K562 (cell line): ENCODE measurements around the gene RBM17. TPM values are rescaled to one million over a fixed set of nuclear protein-coding genes. Genes with fewer than 3 reads are reported as not detected.
A peak's percentile ranks its signal among the peaks of the same experiment; 100 is the strongest.

Source experiments
- BHLHE40 ChIP-seq: IDR thresholded peaks from 2 replicates; pipeline ENCODE4 v1.6.1; 2011; ENCODE audit warnings: low read length, improper control_type of control experiment
- E2F4 ChIP-seq: sonication (generic); formaldehyde crosslinking; IDR thresholded peaks from 2 replicates; pipeline ENCODE4 v1.8.0; 2022; ENCODE audit warnings: mild to moderate bottlenecking, low read depth, missing genetic modification reagents
- HCFC1 ChIP-seq: IDR thresholded peaks from 2 replicates; pipeline ENCODE4 v1.6.1; 2012; ENCODE audit warnings: low read depth, low read length, improper control_type of control experiment
- HDAC8 ChIP-seq: fragments of 450-650 bp; IDR thresholded peaks from 2 replicates; pipeline ENCODE4 v1.6.1; 2016; ENCODE audit warnings: mild to moderate bottlenecking, missing genetic modification characterization, moderate library complexity, missing compliant biosample characterization
- MYBL2 ChIP-seq, 2 experiments: fragments of 450-650 bp in 1 of 2; sonication (generic) in 1 of 2; formaldehyde crosslinking in 1 of 2; IDR thresholded peaks; 2 replicates each; pipeline versions ENCODE4 v1.6.1 to v1.8.1; 2017 to 2022; ENCODE audit warnings: borderline replicate concordance in 1 of 2, inconsistent platforms in 1 of 2, low read depth in 1 of 2, mild to moderate bottlenecking in 1 of 2, missing genetic modification reagents in 1 of 2, moderate library complexity in 1 of 2
- NEUROD1 ChIP-seq: fragments of 150-350 bp; IDR thresholded peaks from 2 replicates; pipeline ENCODE4 v1.6.1; 2014; ENCODE audit warnings: borderline replicate concordance, low read length, low read depth; ENCODE audit not compliant: partially characterized antibody
- PATZ1 ChIP-seq: fragments of 250-450 bp; sonication (Bioruptor Pico); IDR thresholded peaks from 2 replicates; pipeline ENCODE4 v1.5.0; 2020; ENCODE audit warnings: mild to moderate bottlenecking, borderline replicate concordance
- RAD21 ChIP-seq, 2 experiments: fragments of 250-450 bp in 1 of 2; fragments of 450-650 bp in 1 of 2; sonication (Bioruptor Pico) in 1 of 2; formaldehyde crosslinking in 1 of 2; IDR thresholded peaks in 1 of 2; conservative IDR thresholded peaks in 1 of 2; 2 replicates each; pipeline versions ENCODE4 v1.4.0 to v1.8.0; 2020 to 2022; ENCODE audit warnings: mild to moderate bottlenecking in 2 of 2, moderate library complexity in 1 of 2
- RFX5 ChIP-seq: IDR thresholded peaks from 2 replicates; pipeline ENCODE4 v1.6.1; 2011; ENCODE audit warnings: low read depth, mild to moderate bottlenecking, improper control_type of control experiment, low read length
- ZC3H4 ChIP-seq: sonication (generic); formaldehyde crosslinking; IDR thresholded peaks from 2 replicates; pipeline ENCODE4 v1.9.0; 2021; ENCODE audit warnings: missing genetic modification reagents, borderline replicate concordance
- ZFP1 ChIP-seq: fragments of 450-650 bp; formaldehyde crosslinking; IDR thresholded peaks from 2 replicates; pipeline ENCODE4 v1.4.0; 2020; ENCODE audit warnings: mild to moderate bottlenecking, mixed read lengths
- ZKSCAN1 ChIP-seq: fragments of 150-350 bp; IDR thresholded peaks from 2 replicates; pipeline ENCODE4 v1.6.1; 2016; ENCODE audit warnings: low read depth, low read length
- ZNF165 ChIP-seq: fragments of 250-450 bp; sonication (Bioruptor Pico); IDR thresholded peaks from 2 replicates; pipeline ENCODE4 v1.4.0; 2020; ENCODE audit warnings: borderline replicate concordance
- ZNF217 ChIP-seq: sonication (generic); formaldehyde crosslinking; IDR thresholded peaks from 2 replicates; pipeline ENCODE4 v1.8.0; 2022; ENCODE audit warnings: mild to moderate bottlenecking, missing genetic modification reagents
- ZNF589 ChIP-seq: fragments of 200-800 bp; sonication (Bioruptor generic); IDR thresholded peaks from 2 replicates; pipeline ENCODE4 v1.6.1; 2016; ENCODE audit warnings: low read depth, missing genetic modification characterization, missing compliant biosample characterization
- ZNF644 ChIP-seq: fragments of 200-800 bp; sonication (Bioruptor generic); IDR thresholded peaks from 2 replicates; pipeline ENCODE4 v1.6.1; 2016; ENCODE audit warnings: low read depth, missing genetic modification characterization, missing compliant biosample characterization
- ZNF75A ChIP-seq: fragments of 450-650 bp; formaldehyde crosslinking; IDR thresholded peaks from 2 replicates; pipeline ENCODE4 v1.4.0; 2020; ENCODE audit warnings: mild to moderate bottlenecking
- ZNF785 ChIP-seq: fragments of 250-450 bp; sonication (Bioruptor Pico); IDR thresholded peaks from 2 replicates; pipeline ENCODE4 v1.4.0; 2020; ENCODE audit warnings: mild to moderate bottlenecking
- polyA plus RNA-seq, 8 experiments: library from polyadenylated mRNA; depleted of rRNA in 4 of 8; stranded (reverse) in 5 of 8; unstranded in 3 of 8; fragments of >200 nt; fragmentation: Nextera tagmentation in 2 of 8; fragmentation: Illumina TruSeq in 1 of 8; extraction: Ambion mirVana in 2 of 8; extraction: Trizol in 1 of 8; gene quantifications; 2 replicates each; pipeline versions ENCODE4 v1.2.1 to v1.2.3, GENCODE V29; 2011 to 2014; ENCODE audit warnings: inconsistent platforms in 1 of 8, missing spikeins in 1 of 8
- total RNA-seq, 7 experiments: library from RNA; depleted of rRNA in 6 of 7; stranded (reverse); fragments of >200 nt in 6 of 7; fragmentation: Illumina TruSeq in 2 of 7; extraction: Trizol in 2 of 7; gene quantifications; 2 replicates each; pipeline versions ENCODE4 v1.2.1 to v1.2.3, GENCODE V29; 2011 to 2021; ENCODE audit warnings: low replicate concordance in 1 of 7
- TF ChIP-seq, protein P1 (sequence below): sonication (generic); formaldehyde crosslinking; IDR thresholded peaks from 2 replicates; pipeline ENCODE4 v1.5.0; 2020; ENCODE audit warnings: missing genetic modification reagents
- TF ChIP-seq, protein P2 (sequence below): IDR thresholded peaks from 2 replicates; pipeline ENCODE4 v1.6.1; 2012; ENCODE audit warnings: low read depth, low read length, improper control_type of control experiment, borderline replicate concordance

RBM17 gene
- total and polyA plus RNA-seq, 9 of the 15 experiments (the other 6 are each of a cell fraction or from before 2014, with no cell fraction given) = 23.6 to 217 (median 124) TPM

GRCh38 chr10:6144406-6145165, 55.8 kb downstream of the RBM17 start (continued):
- no peak for TF ChIP-seq RAD21 (CRISPR knock-in tag; conservative IDR thresholded peaks at IDR 0.05 in 1 of 2, IDR thresholded peaks at IDR 0.05 in 1 of 2)
- no peak for TF ChIP-seq ZNF217 (CRISPR knock-in tag)
- TF ChIP-seq HCFC1 = no peak
- no peak for TF ChIP-seq ZC3H4 (CRISPR knock-in tag)
- TF ChIP-seq, protein P1, sequence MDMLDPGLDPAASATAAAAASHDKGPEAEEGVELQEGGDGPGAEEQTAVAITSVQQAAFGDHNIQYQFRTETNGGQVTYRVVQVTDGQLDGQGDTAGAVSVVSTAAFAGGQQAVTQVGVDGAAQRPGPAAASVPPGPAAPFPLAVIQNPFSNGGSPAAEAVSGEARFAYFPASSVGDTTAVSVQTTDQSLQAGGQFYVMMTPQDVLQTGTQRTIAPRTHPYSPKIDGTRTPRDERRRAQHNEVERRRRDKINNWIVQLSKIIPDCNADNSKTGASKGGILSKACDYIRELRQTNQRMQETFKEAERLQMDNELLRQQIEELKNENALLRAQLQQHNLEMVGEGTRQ (CRISPR knock-in tag) = no peak
- 0 out of 2 replicates have a peak, but pooled peaks have one; percentile 29 for TF ChIP-seq ZNF589 (CRISPR knock-in tag)
- no peak for TF ChIP-seq ZFP1
- no peak for TF ChIP-seq ZNF75A
- TF ChIP-seq ZNF785 (CRISPR knock-in tag) = no peak
- no peak for TF ChIP-seq BHLHE40
- no peak for TF ChIP-seq HDAC8
- TF ChIP-seq NEUROD1 = no peak
- TF ChIP-seq, protein P2, sequence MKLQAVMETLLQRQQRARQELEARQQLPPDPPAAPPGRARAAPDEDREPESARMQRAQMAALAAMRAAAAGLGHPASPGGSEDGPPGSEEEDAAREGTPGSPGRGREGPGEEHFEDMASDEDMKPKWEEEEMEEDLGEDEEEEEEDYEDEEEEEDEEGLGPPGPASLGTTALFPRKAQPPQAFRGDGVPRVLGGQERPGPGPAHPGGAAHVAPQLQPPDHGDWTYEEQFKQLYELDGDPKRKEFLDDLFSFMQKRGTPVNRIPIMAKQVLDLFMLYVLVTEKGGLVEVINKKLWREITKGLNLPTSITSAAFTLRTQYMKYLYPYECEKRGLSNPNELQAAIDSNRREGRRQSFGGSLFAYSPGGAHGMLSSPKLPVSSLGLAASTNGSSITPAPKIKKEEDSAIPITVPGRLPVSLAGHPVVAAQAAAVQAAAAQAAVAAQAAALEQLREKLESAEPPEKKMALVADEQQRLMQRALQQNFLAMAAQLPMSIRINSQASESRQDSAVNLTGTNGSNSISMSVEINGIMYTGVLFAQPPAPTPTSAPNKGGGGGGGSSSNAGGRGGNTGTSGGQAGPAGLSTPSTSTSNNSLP = no peak
- TF ChIP-seq E2F4 = no peak
- TF ChIP-seq MYBL2 (IDR thresholded peaks at IDR 0.05; ENCODE audit: low read depth) = no peak
- TF ChIP-seq MYBL2 (CRISPR knock-in tag; IDR thresholded peaks at IDR 0.05; ENCODE audit: borderline replicate concordance) = no peak
- TF ChIP-seq ZNF165 (CRISPR knock-in tag) = no peak
- no peak for TF ChIP-seq PATZ1
- no peak for TF ChIP-seq ZKSCAN1
- no peak for TF ChIP-seq RFX5
- no peak for TF ChIP-seq ZNF644 (tag)
